ENCODE measurements around the gene ABCA2. TPM values are rescaled to one million over a fixed set of nuclear protein-coding genes. Genes with fewer than 3 reads are reported as not detected.

ABCA2 gene
- total RNA-seq, 1 donor, result 14.7 TPM

- Histone ChIP-seq H3K27me3 (ENCODE audit: insufficient read depth, low read length) (no peaks in the 10 kb centered on the region), H3K4me1 (ENCODE audit: insufficient read depth, low read length) (peaks cover 26% of the 10 kb centered on the region), H3K4me3 (ENCODE audit: low read length) (no peak overlapping the region), H3K9me3 (ENCODE audit: low read depth, low read length) (no peaks in the 10 kb centered on the region)
Observed at GRCh38 chr9:136972335-136972734, 55.7 kb downstream of the ABCA2 start.

DNA sequence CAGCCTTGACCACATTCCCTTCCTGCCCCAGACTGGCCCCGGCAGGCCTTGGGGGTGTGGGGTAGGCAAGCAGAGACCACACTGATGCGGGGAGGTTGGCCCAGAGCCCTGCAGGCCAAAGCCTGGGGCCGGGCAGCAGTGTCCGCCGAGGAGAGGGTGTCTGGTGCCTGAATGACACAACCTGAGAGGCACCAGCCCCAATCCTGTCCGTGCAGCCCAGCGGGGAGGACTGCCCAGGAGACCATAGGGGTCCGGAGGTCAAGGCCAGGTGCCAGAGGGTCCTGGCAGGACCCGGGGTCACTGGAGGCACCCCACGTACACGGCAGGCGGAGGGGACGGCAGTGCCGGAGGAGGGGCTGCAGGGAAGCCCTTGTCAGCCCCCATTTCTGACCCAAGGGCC is 56.3 kb downstream of the ABCA2 start:
- H3K4me3 ChIP-seq (ENCODE audit: low read length), result no peak overlapping the region
- H3K4me1 ChIP-seq (ENCODE audit: insufficient read depth, low read length), result peaks cover 26% of the 10 kb centered on the region
- no peaks in the 10 kb centered on the region for H3K27me3 ChIP-seq (ENCODE audit: insufficient read depth, low read length)
- H3K9me3 ChIP-seq (ENCODE audit: low read depth, low read length), result no peaks in the 10 kb centered on the region

DNA sequence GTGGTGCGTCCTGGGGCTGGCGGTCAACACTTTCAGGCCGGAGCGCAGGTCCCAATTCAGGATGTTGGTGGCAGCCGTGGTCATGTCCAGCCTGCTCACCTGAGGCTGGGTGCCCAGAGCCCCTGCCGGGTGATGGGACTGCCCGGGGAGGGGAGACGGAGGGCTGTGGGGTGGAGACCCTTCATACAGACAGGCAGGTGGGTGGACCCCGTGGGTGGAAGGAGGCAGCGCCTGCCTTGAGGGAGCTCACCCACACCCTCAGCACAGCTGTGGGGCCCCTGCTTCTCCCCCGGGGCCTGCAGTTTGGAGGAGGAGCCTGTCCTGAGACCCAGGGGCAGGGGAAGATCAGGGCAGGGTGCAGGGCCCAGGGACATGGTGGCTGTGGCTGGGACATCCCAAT is 57.7 kb downstream of the ABCA2 start:
- Histone ChIP-seq H3K9me3 (ENCODE audit: low read depth, low read length) (no peaks in the 10 kb centered on the region), H3K27me3 (ENCODE audit: insufficient read depth, low read length) (no peaks in the 10 kb centered on the region), H3K4me3 (ENCODE audit: low read length) (no peak overlapping the region), H3K4me1 (ENCODE audit: insufficient read depth, low read length) (peaks cover 26% of the 10 kb centered on the region)

DNA sequence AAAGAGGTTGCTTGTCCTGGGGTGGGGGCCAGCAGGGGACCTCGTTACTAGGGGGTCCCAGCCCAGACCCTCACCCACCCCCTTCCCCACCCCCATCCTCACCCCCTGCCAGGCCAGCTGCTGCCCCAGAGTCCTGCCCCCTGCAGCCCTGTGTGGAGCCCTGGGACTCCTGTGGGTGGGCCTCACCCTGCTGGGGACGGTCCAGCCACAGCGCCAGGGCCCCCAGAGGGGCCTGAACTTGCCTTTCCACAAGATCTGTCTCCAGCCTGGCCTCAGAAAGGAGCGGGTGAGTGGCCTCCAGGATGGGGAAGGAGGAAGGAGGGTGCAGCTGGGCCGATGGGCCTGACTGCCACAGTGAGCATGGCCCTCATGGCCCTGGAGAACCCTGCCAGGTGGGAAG is 58.3 kb downstream of the ABCA2 start:
- Histone ChIP-seq H3K4me3 (ENCODE audit: low read length) (no peak overlapping the region), H3K9me3 (ENCODE audit: low read depth, low read length) (no peaks in the 10 kb centered on the region), H3K27me3 (ENCODE audit: insufficient read depth, low read length) (no peaks in the 10 kb centered on the region), H3K4me1 (ENCODE audit: insufficient read depth, low read length) (peaks cover 21% of the 10 kb centered on the region)

DNA sequence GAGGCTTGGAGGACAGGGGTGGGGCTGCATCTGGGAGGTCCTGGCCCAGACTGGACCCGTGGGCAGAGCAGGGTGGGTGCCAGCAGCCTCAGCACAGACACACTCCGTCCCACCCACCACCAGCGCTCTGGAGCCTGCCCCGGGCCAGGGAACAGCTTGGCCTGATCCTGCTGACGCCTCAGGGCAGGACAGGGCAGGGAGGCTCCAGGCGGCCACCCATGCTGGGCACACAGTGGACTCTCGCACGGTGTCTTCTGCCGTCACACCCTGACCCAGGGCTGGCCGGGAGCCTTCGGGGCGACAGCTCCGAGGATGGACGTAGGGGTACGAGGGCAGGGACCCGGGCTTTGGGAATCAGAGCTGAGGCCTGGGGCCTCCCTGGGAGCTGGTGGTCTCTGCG is 58.9 kb downstream of the ABCA2 start:
- Histone ChIP-seq H3K4me1 (ENCODE audit: insufficient read depth, low read length) (peaks cover 21% of the 10 kb centered on the region), H3K4me3 (ENCODE audit: low read length) (no peak overlapping the region), H3K9me3 (ENCODE audit: low read depth, low read length) (no peaks in the 10 kb centered on the region), H3K27me3 (ENCODE audit: insufficient read depth, low read length) (no peaks in the 10 kb centered on the region)

- Histone ChIP-seq H3K9me3 (ENCODE audit: low read depth, low read length) (no peaks in the 10 kb centered on the region), H3K4me3 (ENCODE audit: low read length) (no peak overlapping the region), H3K27me3 (ENCODE audit: insufficient read depth, low read length) (no peaks in the 10 kb centered on the region), H3K4me1 (ENCODE audit: insufficient read depth, low read length) (peaks cover 18% of the 10 kb centered on the region)
Observed at GRCh38 chr9:136968333-136969127, 59.5 kb downstream of the ABCA2 start.

DNA sequence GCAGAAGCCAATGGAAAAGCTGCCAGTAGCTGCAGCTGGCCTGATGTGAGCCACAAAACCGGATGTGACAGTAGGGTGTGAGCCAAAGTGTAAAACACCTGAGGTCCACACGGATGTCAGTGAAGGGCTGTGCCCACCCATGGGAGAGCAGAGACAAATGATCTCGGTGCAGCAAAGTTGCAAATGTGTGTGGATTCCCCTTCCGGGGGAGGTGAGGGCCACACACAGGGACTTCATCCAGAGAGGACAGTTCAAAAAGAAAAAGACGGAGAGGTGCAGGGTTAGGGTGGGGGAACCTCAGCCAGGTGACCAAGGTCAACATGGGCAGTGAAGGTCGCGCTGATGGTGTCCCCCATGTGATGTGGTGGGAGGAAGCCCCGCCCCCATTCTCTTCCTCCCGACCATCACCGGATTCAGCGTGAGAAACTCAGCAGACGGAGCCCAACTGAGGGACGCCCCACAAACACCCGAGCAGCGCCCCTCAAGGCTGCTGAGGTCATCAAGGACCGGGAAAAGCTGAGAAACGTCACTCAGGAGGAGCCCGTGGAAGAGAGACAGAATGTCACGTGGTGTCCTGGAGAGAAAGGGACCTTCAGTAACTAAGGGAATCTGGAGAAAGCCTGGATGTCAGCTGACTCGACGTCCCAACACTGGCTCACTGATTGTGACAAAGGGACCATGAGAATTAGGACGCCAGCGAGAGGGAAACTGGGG is 62.1 kb downstream of the ABCA2 start:
- Histone ChIP-seq H3K27me3 (ENCODE audit: insufficient read depth, low read length) (no peaks in the 10 kb centered on the region), H3K9me3 (ENCODE audit: low read depth, low read length) (no peaks in the 10 kb centered on the region), H3K4me1 (ENCODE audit: insufficient read depth, low read length) (peaks cover 40% of the 10 kb centered on the region), H3K4me3 (ENCODE audit: low read length) (no peak overlapping the region)

DNA sequence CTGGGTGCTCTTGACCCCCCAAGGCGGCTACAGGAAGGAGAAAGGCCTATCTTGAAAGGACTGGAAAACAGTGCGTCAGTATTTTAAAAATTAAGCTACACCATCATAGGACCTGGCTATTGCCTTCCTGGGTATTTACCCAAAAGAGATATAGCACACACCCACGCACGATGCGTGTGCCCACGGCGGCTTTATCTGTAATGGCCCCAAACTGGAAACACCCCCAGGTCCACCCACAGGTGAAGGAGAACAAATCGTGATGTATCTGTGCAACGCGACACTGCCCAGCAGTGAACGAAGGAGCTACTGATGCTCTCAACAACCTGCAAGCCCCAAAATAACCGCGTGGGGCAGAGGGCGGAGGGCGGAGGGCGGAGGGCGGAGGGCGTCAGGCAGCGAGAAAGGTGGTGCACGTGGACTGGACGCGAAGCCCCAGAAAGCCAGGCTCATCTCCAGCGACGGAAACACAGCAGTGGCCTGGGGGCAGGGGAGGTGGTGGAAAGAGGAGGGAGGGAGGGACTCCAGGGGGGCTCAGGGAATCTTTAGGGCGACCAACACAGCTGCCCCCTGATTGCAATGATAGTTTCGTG is 63.1 kb downstream of the ABCA2 start:
- peaks cover 46% of the 10 kb centered on the region for H3K4me1 ChIP-seq (ENCODE audit: insufficient read depth, low read length)
- H3K4me3 ChIP-seq (ENCODE audit: low read length), result no peak overlapping the region
- H3K9me3 ChIP-seq (ENCODE audit: low read depth, low read length), result no peaks in the 10 kb centered on the region
- no peaks in the 10 kb centered on the region for H3K27me3 ChIP-seq (ENCODE audit: insufficient read depth, low read length)

- Histone ChIP-seq H3K9me3 (ENCODE audit: low read depth, low read length) (no peaks in the 10 kb centered on the region), H3K27me3 (ENCODE audit: insufficient read depth, low read length) (no peaks in the 10 kb centered on the region), H3K4me3 (ENCODE audit: low read length) (no peak overlapping the region), H3K4me1 (ENCODE audit: insufficient read depth, low read length) (peaks cover 53% of the 10 kb centered on the region)
Observed at GRCh38 chr9:136964171-136964689, 63.8 kb downstream of the ABCA2 start.

DNA sequence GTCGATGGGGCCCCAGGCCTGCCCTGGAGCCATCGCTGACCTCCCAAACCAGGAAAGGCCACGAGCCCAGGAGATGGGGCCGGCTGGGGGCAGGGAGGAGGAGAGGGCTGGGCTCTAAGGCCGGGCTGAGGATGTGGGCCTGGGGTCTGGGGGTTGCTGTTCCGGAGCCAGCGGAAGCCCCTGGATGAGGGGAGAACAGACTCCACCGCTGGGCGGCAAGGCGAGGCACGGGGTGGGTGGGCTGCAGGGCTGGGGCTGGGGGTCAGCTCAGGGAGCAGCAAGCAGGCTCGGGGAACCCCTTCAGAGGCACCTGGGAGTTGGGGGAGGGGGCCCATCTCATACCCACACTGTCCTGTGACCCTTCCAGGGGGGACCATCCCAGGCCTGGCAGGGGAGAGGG is 64.3 kb downstream of the ABCA2 start:
- H3K9me3 ChIP-seq (ENCODE audit: low read depth, low read length), result no peaks in the 10 kb centered on the region
- H3K4me3 ChIP-seq (ENCODE audit: low read length), result no peak overlapping the region
- no peaks in the 10 kb centered on the region for H3K27me3 ChIP-seq (ENCODE audit: insufficient read depth, low read length)
- peaks cover 57% of the 10 kb centered on the region for H3K4me1 ChIP-seq (ENCODE audit: insufficient read depth, low read length)

- Histone ChIP-seq H3K9me3 (ENCODE audit: low read depth, low read length) (no peaks in the 10 kb centered on the region), H3K4me3 (ENCODE audit: low read length) (no peak overlapping the region), H3K4me1 (ENCODE audit: insufficient read depth, low read length) (peaks cover 61% of the 10 kb centered on the region), H3K27me3 (ENCODE audit: insufficient read depth, low read length) (no peaks in the 10 kb centered on the region)
Observed at GRCh38 chr9:136963341-136963740, 64.7 kb downstream of the ABCA2 start.

DNA sequence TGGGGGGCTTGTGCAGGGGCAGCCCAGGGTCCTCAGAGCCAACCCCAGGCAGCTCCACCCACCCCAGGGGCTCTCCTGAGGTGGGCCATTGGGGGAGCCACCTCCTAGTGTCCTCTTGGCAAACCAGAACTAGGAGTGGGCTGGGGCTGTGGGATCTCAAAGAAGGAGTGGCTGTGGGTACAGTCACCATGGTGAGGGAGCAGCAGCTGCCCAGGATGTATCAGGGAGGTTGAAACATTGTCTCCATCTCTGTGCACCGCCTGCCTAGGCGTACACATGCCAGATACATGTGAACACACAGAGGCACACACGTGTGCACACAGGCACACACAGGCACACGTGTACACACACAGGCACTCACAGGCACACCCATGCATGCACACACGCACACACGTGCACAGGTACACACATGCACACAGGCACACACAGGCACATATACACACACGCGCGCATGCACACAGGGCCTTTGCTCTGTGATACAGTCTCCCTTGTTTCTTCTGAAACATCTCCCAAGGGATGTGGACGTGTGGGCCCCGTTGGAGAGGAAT is 65.3 kb downstream of the ABCA2 start:
- Histone ChIP-seq H3K4me3 (ENCODE audit: low read length) (no peak overlapping the region), H3K27me3 (ENCODE audit: insufficient read depth, low read length) (no peaks in the 10 kb centered on the region), H3K9me3 (ENCODE audit: low read depth, low read length) (no peaks in the 10 kb centered on the region), H3K4me1 (ENCODE audit: insufficient read depth, low read length) (peaks cover 65% of the 10 kb centered on the region)

GRCh38 chr9:136962163-136962562 is 65.9 kb downstream of the ABCA2 start:
- no peak overlapping the region for H3K4me3 ChIP-seq (ENCODE audit: low read length)
- no peaks in the 10 kb centered on the region for H3K9me3 ChIP-seq (ENCODE audit: low read depth, low read length)
- peaks cover 65% of the 10 kb centered on the region for H3K4me1 ChIP-seq (ENCODE audit: insufficient read depth, low read length)
- H3K27me3 ChIP-seq (ENCODE audit: insufficient read depth, low read length), result no peaks in the 10 kb centered on the region

DNA sequence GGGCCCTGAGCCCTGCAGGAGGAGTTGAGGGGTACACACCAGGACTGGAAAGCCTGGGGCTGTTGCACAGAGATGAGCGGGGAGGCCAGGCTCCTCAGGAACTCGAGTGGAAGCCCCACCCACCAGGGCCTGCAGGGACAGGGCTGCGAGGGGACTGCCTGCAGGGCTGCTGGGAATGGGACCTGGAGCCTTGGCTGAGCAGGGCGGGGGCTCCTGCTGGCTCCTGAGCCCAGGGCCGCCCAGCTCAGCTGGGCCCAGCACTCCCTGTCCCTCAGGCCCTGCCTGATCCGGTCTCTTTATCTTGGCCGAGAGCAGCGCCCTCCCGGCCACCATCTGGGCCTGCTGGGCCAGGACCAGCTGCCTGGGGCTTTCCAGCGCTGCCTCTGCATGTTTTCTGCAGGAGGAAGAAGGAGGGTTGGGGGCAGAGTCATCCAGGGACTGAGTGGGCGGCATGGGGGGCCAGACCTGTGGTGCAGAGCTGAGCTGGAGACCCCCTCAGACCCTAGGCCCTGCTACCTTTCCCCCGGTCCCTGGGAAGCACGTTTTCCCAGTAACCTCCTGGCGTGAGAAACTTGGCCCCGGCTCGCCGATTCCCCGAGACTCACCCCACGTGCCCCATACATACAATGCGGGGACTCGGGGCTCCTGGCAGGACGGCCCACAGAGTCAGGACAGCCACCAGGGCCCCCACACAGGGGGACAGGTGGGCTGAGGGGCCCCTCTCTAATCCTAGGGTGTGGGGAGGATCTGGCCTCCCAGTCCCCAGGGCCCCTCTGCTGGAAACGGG is 66.6 kb downstream of the ABCA2 start:
- H3K4me3 ChIP-seq (ENCODE audit: low read length), result no peak overlapping the region
- H3K4me1 ChIP-seq (ENCODE audit: insufficient read depth, low read length), result peaks cover 65% of the 10 kb centered on the region
- no peaks in the 10 kb centered on the region for H3K9me3 ChIP-seq (ENCODE audit: low read depth, low read length)
- no peaks in the 10 kb centered on the region for H3K27me3 ChIP-seq (ENCODE audit: insufficient read depth, low read length)

All from mononuclear cell (primary cell).